Skeletal muscle cell (primary cell): Measurements from ENCODE around the gene ST6GALNAC2.
"Not testable (repeated sequence)": the region's sequence is repeated elsewhere in the genome, so short reads cannot be mapped to it uniquely, and the experiment has no call there.

ENCODE experiments used
- DNase-seq: peaks from one replicate; pipeline ENCODE4 v3.0.0-alpha.2; 2010; ENCODE audit warnings: low read depth
- H3K4me3 ChIP-seq: 2 replicates; pipeline ENCODE4 v1.5.1; 2011; ENCODE audit warnings: low read depth, mild to moderate bottlenecking, control low read depth, low read length, moderate library complexity

ST6GALNAC2 gene

DNA sequence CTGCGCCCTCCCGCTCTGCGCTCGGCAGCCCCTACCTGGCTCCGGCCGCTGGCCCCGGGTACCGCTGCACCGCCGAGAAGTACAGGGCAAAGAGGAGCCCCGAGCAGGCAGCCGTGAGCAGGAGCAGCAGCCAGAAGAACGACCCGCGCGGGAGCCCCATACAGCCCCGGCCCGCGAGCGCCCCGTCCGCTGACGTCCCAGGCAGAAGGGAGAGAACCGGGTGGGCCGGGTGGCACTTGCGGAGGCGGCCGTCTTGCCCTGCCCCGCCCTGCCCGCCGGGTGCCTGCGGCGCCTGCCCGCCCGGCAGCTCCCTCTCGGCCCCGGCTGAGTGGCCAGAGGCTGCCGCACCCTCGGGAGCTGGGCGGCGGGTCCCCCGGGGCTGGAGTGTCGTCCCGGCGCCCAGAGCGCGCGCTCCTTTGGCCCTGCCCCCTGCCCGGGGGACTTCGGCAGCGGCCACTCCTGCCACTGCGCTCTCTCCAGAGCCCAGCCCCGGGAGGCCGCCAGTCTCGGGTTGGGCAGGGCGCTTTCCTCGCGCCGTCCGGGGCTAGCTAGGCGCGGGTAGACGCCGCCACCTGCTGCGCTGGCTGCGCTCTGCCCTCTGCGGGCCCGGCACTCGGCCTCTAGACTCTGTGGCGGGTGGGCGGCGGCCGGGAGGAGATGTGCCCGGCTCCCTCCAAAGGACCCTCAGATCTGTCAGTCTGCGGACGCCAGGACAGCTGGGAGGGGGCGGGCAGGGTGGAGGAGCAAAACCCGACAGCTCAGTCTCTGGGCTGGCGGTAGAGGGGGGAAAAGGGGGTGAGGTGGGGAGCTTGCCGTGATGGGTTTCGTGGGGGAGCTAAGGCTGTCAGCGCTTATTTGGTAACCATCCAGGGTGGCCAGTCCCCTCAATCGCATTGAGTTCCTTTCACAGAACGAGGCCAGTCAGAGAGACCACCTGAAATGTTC, at the start of gene ST6GALNAC2:
ST6GALNAC2 (minus strand) TSS at position 212 of the 945 bp plus-strand sequence; CDS start at position 160, 52 bp downstream.
- DNase-seq = no peak
- peak within 1 kb of the TSS; percentile 45 for H3K4me3 ChIP-seq

- no peak for DNase-seq
- H3K4me3 ChIP-seq = no peak overlapping the region
Observed at GRCh38 chr17:76635039-76635438, 49.4 kb upstream of the ST6GALNAC2 start.

DNA sequence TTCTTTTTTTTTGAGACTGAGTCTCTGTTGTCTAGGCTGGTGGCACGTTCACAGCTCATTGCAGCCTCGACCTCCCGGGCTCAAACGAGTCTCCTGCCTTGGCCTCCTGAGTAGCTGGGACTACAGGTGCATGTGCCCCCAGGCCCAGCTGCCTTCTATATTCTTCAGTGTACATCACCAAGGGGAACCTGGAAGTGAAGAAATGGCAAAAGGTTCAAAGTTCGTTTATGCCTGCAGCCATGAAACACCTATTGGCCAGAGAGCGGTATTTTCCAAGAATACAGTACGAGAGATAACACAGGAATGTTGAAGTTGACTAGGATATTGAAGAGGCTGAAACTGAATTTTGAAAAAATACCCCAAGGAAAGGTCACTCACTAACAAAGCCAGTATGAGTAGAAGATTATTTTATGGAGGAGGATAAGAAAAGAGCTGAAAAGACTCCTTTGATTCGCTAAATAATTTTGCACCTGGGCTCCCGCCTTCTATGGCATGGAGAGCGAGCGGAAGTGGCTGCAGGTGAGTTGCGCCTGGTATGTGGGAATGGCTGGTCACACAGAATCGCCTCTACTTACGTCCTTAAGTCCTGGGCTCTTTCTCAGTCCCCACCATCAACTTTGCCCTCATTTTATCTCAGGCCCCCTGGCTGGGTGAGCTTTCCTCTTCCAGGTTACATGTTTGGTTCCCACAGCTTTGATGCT, 48.1 kb upstream of the ST6GALNAC2 start:
- H3K4me3 ChIP-seq = no peak overlapping the region
- no peak for DNase-seq

DNA sequence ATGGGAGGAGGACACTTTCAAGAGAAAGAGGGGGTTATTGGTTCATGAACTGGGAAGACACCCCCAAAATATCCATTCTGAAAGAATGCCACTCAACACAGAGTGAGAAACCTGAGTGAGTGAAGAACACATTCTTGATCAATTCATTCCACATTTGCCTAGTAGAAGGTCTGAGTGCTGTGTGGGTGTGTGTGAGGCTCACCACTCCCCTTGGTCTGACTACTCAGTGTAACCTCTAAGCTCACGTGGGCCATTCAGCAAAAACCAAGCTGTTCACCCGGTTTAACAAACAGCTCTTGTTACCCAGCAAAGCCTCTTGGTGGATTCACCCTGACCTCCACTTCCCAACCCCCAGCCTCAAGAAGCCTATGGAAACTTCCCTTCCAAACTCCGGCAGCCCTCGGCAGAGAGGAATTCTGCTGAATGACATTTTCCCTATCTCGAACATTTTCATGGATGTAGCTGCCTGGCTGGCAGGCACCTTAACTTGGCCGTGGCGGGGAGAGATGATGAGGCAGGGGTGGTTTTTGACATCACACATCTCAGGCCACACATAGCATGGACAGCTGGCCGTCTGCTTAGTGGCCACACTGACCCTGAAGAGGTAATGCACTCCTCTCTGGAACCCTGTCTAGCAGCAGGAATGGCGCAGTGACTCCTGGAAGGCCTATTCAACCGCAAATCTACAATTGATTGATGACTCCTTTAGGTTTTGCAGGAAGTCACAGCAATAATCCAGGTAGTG, 46.3 kb upstream of the ST6GALNAC2 start:
- no peak for DNase-seq

DNA sequence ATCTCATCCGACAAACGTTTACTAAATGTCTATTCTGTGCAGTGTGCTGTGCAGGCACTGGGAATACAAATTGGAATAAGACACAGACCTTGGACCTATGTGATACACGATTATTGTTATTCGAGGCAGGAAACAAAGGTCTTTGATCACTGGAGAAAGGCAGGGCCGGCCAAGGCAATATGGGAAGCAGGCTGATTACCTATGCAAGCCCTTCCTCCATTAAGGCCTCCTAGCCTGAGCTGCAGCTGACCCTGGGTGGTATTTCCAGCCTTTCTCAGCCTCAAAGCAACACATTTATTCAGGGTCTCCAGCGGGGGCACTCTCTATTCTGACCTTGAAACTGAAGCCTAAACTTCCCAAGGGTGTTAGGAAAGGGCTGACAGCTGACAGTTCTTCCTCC, 44.5 kb upstream of the ST6GALNAC2 start:
- no peak for DNase-seq
- H3K4me3 ChIP-seq = no peak overlapping the region

More for the DNA sequence above, 46.3 kb upstream of the ST6GALNAC2 start:
- no peak overlapping the region for H3K4me3 ChIP-seq

GRCh38 chr17:76627510-76627909, 41.9 kb upstream of the ST6GALNAC2 start:
- no peak for DNase-seq
- no peak overlapping the region for H3K4me3 ChIP-seq

DNA sequence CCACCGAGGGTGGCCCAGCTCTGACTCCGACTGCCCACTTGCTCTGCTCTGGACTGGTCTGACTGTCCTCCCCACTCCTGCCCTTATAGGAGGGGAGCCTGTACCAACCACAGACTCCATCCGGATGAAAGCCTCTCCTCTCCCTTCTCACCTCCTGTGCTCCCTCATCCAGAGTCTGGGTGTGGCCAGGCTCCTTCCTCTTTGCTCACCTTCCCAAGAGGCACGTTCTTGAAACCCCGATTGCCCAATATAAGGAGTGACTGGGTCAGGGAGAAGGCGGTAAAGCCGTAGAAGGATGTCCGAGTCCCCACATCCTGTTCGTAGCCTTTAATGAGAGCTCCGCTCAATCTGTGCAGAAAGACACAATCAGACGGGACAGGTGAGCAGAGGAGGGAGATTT, 40.8 kb upstream of the ST6GALNAC2 start:
- H3K4me3 ChIP-seq = no peak overlapping the region
- no peak for DNase-seq

- H3K4me3 ChIP-seq = no peak overlapping the region
- no peak for DNase-seq
Observed at GRCh38 chr17:76625496-76625895, 39.8 kb upstream of the ST6GALNAC2 start.

GRCh38 chr17:76623271-76624146, 37.8 kb upstream of the ST6GALNAC2 start:
- no peak overlapping the region for H3K4me3 ChIP-seq
- DNase-seq = no peak

- no peak for DNase-seq
- H3K4me3 ChIP-seq = no peak overlapping the region
Observed at GRCh38 chr17:76617838-76618237, 32.2 kb upstream of the ST6GALNAC2 start.

DNA sequence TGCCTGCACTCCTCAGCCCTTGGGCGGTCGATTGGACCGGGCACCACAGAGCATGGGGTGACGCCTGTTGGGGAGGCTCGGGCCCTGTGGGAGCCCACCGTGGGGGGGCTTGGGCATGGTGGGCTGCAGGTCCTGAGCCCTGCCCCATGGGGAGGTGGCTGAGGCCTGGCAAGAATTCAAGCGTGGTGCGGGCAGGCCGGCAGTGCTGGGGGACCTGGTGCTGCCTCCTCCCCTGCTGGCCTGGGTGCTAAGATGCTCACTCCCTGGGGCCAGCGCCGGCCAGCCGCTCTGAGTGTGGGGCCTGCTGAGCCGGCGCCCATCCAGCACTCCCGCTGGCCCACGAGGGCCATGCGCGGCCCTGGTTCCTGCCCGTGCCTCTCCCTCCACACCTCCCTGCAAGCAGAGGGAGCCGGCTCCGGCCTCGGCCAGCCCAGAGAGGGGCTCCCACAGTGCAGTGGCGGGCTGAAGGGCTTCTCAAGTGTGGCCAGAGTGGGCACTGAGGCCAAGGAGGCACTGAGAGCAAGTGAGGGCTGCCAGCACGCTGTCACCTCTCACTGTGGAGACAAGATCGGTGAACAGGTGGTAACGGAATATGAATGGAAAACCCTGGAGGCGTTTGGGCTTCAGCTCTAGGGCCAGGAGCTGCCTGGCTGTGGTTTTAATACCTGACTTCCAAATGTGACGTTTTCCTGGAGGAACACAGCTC, 29.4 kb upstream of the ST6GALNAC2 start:
- DNase-seq = no peak
- no peak overlapping the region for H3K4me3 ChIP-seq

GRCh38 chr17:76614064-76614759, 28.6 kb upstream of the ST6GALNAC2 start:
- DNase-seq, H3K4me3 ChIP-seq: not testable (repeated sequence)

DNA sequence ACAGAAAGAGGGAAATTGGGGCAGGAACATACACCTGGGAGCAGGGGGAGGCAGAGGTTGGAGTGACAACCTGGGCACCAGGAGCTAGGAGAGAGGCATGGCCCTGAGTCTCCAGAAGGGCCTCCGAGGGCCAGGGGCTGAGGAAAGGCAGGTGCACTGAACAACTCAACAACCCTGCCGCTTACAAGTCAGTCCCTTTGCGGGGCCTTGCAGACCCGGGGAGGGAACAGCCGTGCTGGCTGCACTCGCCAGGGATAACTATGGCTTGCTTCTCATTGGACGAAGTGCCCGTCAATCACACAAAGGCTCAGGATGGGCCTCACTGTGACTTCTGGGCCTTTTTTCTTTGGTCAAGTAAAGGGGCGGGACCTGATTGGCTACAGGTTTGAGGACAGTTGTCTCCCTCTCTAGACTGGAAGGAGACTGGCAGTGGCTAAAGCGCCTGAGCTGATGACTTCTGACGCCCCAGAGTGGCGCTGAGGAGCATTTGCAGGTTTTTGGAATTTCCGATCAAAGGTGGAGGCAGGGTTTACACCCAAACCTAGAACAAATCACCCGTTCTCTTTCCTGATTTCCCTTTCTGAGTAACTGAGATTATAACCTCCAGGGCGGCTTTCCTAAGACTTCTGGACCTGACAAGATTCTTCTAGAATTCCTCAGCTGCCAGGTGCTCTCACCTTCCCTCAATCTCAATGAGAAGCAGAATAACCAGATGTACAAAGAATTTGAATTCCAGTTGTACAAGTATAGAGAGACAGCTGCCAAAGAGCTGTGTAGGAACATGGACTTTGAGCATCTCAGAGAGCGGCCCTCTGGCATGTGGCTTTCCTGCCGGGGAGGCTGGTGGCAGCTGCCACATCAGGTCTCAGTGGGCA, 27.6 kb upstream of the ST6GALNAC2 start:
- H3K4me3 ChIP-seq = no peak overlapping the region

DNA sequence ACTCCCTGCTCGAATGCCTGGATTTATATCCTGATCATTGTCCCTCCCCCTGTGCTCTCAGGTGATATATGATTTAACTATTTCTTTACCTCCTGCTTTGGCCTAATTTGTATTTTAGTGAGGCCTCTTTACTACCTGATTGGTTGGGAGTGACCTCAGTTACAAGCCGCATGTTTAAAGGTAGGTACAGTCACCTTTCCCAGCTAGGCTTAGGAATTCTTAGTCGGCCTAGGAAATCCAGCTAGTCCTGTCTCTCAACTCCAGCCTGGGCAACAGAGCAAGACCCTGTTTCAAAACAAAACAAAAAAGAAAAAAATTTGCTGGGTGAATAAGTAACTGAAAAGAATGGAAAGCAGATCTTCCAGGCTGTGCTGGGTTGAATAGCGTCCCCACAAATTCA, 26.8 kb upstream of the ST6GALNAC2 start:
- no peak overlapping the region for H3K4me3 ChIP-seq
- no peak for DNase-seq

More for the DNA sequence above, 27.6 kb upstream of the ST6GALNAC2 start:
- DNase-seq = no peak

GRCh38 chr17:76611758-76612157, 26.1 kb upstream of the ST6GALNAC2 start:
- H3K4me3 ChIP-seq = no peak overlapping the region
- no peak for DNase-seq

DNA sequence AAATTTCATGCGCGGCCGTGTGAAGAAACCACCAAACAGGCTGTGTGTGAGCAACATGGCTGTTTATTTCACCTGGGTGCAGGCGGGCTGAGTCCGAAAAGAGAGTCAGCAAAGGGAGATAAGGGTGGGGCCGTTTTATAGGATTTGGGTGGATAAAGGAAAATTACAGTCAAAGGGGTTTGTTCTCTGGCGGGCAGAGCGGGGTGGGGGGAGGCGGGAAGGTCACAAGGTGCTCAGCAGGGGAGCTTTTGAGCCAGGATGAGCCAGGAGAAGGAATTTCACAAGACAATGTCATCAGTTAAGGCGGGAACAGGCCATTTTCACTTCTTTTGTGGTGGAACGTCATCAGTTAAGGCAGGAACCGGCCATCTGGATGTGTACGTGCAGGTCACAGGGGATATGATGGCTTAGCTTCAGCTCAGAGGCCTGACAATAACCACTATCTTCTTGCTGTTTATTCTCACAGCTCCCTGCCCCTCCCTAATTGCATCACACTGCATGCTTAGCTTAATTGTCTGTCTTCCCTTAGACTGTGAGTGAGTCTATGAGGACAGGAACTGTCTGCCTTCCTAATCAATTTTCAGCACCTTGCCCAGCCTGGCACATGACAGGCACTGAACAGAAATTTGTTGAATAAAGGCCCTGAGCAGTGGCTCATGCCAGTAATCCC, 25.6 kb upstream of the ST6GALNAC2 start:
- DNase-seq, H3K4me3 ChIP-seq: not testable (repeated sequence)
